Prostate gland (tissue), 2 donors: ENCODE data around the gene IL17RD.

Experiments
- CTCF ChIP-seq, 4 experiments: fragments of 200-600 bp in 2 of 4; fragments of 450-650 bp in 2 of 4; sonication (generic) in 2 of 4; IDR thresholded peaks; 1 replicate in 3 of 4; 2 replicates in 1 of 4; pipeline ENCODE4 v1.5.1; 2016 to 2019; ENCODE audit warnings: antibody characterized with exemption in 4 of 4, mild to moderate bottlenecking in 2 of 4, moderate library complexity in 2 of 4
- POLR2A ChIP-seq: fragments of 450-650 bp; IDR thresholded peaks from one replicate; pipeline ENCODE4 v1.6.1; 2016; ENCODE audit warnings: antibody characterized with exemption, mild to moderate bottlenecking
- POLR2AphosphoS5 ChIP-seq: sonication (generic); formaldehyde crosslinking; IDR thresholded peaks from one replicate; pipeline ENCODE4 v1.6.1; 2017; ENCODE audit warnings: antibody characterized with exemption

GRCh38 chr3:57155310-57155643 lies 9.9 kb downstream of the IL17RD start:
- TF ChIP-seq CTCF (IDR thresholded peaks at IDR 0.05) (no peak), POLR2AphosphoS5 (no peak), POLR2A (no peak)
